HCT116 (cell line): ENCODE data around the gene SLC6A7. TPM values are rescaled to one million over a fixed set of nuclear protein-coding genes. Genes with fewer than 3 reads are reported as not detected.

Experiments
- ATAC-seq: fragments of 200-7000 bp; cut with Tn5 transposase; 2 replicates; pipeline ENCODE4 v1.9.1; 2020; ENCODE audit warnings: mild to moderate bottlenecking, moderate library complexity
- BruUV-seq: library from RNA; stranded (reverse); fragments of 400-500 nt; replicated peaks from 2 replicates; lab custom pipeline; 2021; lab: Mats Ljungman, UMichigan
- CTCF ChIA-PET: fragments of 300-600 bp; sonication (Branson Sonifier 250); formaldehyde crosslinking; loops from one replicate; lab custom pipeline; 2021; ENCODE audit warnings: antibody characterized with exemption; lab: Charles Lee
- POLR2A ChIA-PET: fragments of 300-600, 350-600 bp; sonication (Branson Sonifier 250); formaldehyde crosslinking; loops from one replicate; lab custom pipeline; 2021; ENCODE audit warnings: antibody characterized with exemption; lab: Charles Lee
- RAD21 ChIA-PET, 2 experiments: fragments of 300-600 bp; sonication (Branson Sonifier 250); formaldehyde crosslinking; loops; one replicate each; lab custom pipeline; 2023; ENCODE audit warnings: low total read pairs in 2 of 2; ENCODE audit not compliant: uncharacterized antibody in 2 of 2, unreplicated experiment in 2 of 2, low non-redundant PET in 1 of 2; lab: Charles Lee
- DNase-seq: peaks from one replicate; pipeline ENCODE4 v3.0.0-alpha.2; 2010; ENCODE audit warnings: low read depth, low spot score
- H2AFZ ChIP-seq: fragments of 200-600 bp; shearing (Covaris generic), sonication (generic); 2 replicates; pipeline ENCODE4 v1.6.1; 2017; ENCODE audit warnings: low read depth, mixed run types, mixed read lengths, antibody characterized with exemption, low read length; ENCODE audit not compliant: poor library complexity, severe bottlenecking
- H3K27ac ChIP-seq: 2 replicates; pipeline ENCODE4 v1.5.1; 2012; ENCODE audit warnings: low read depth, low read length
- H3K27me3 ChIP-seq: fragments of 200-600 bp; sonication (generic); 2 replicates; pipeline ENCODE4 v1.6.1; 2016; ENCODE audit warnings: mixed run types, low read length, mixed read lengths; ENCODE audit not compliant: insufficient read depth
- H3K36me3 ChIP-seq, 2 experiments: fragments of 200-500 bp in 1 of 2; fragments of 200-600 bp in 1 of 2; sonication (Bioruptor generic) in 1 of 2; sonication (generic) in 1 of 2; 2 replicates each; pipeline versions ENCODE4 v1.5.1 to v1.6.1; 2014 to 2016; ENCODE audit warnings: low read length in 2 of 2, inconsistent platforms in 1 of 2, mixed read lengths in 1 of 2, mixed run types in 1 of 2; ENCODE audit not compliant: insufficient read depth in 2 of 2, control insufficient read depth in 1 of 2
- H3K4me1 ChIP-seq, 2 experiments: fragments of 200-600 bp in 1 of 2; sonication (generic) in 1 of 2; 2 replicates each; pipeline versions ENCODE4 v1.5.1 to v1.6.1; 2012 to 2017; ENCODE audit warnings: low read length in 2 of 2, inconsistent platforms in 1 of 2, mild to moderate bottlenecking in 1 of 2, mixed read lengths in 1 of 2, mixed run types in 1 of 2, moderate library complexity in 1 of 2; ENCODE audit not compliant: insufficient read depth in 2 of 2, control insufficient read depth in 1 of 2
- H3K4me2 ChIP-seq: fragments of 200-600 bp; sonication (generic); 2 replicates; pipeline ENCODE4 v1.6.1; 2017; ENCODE audit warnings: mixed run types, low read length, mixed read lengths
- H3K4me3 ChIP-seq, 2 experiments: fragments of 200-600 bp in 1 of 2; sonication (generic) in 1 of 2; replicated peaks in 1 of 2; 2 replicates each; pipeline ENCODE4 v1.5.1; 2011 to 2016; ENCODE audit warnings: low read length in 2 of 2, control low read depth in 1 of 2, low read depth in 1 of 2, mild to moderate bottlenecking in 1 of 2, mixed read lengths in 1 of 2, mixed run types in 1 of 2
- H3K79me2 ChIP-seq: fragments of 200-600 bp; sonication (generic); 2 replicates; pipeline ENCODE4 v1.6.1; 2017; ENCODE audit warnings: mild to moderate bottlenecking, mixed run types, low read length, moderate library complexity, mixed read lengths; ENCODE audit not compliant: insufficient read depth
- H3K9ac ChIP-seq: fragments of 200-600 bp; sonication (generic); 2 replicates; pipeline ENCODE4 v1.6.1; 2016; ENCODE audit warnings: low read length, mixed read lengths
- H3K9me2 ChIP-seq: fragments of 200-600 bp; sonication (generic), shearing (Covaris generic); 2 replicates; pipeline ENCODE4 v1.6.1; 2017; ENCODE audit warnings: mixed run types, mild to moderate bottlenecking, moderate library complexity; ENCODE audit not compliant: insufficient read depth
- H3K9me3 ChIP-seq, 2 experiments: fragments of 200-500 bp in 1 of 2; fragments of 200-600 bp in 1 of 2; sonication (Bioruptor generic) in 1 of 2; sonication (generic) in 1 of 2; 2 replicates each; pipeline ENCODE4 v1.6.1; 2014 to 2017; ENCODE audit warnings: low read length in 2 of 2, mixed read lengths in 2 of 2, inconsistent platforms in 1 of 2, low read depth in 1 of 2, mild to moderate bottlenecking in 1 of 2, mixed run types in 1 of 2, moderate library complexity in 1 of 2; ENCODE audit not compliant: control insufficient read depth in 1 of 2, insufficient read depth in 1 of 2
- H4K20me1 ChIP-seq: fragments of 200-600 bp; sonication (generic), shearing (Covaris generic); 2 replicates; pipeline ENCODE4 v1.6.1; 2017; ENCODE audit warnings: mixed run types, mild to moderate bottlenecking, moderate library complexity; ENCODE audit not compliant: insufficient read depth
- ATF3 ChIP-seq: IDR thresholded peaks from 2 replicates; pipeline ENCODE4 v1.6.1; 2012
- CBX3 ChIP-seq: IDR thresholded peaks from 2 replicates; pipeline ENCODE4 v1.6.1; 2012; ENCODE audit warnings: low read depth
- CEBPB ChIP-seq: IDR thresholded peaks from 2 replicates; pipeline ENCODE4 v1.6.1; 2012; ENCODE audit warnings: low read depth
- CTCF ChIP-seq, 3 experiments: fragments of 200-600 bp in 1 of 3; sonication (generic) in 1 of 3; IDR thresholded peaks in 2 of 3; conservative IDR thresholded peaks in 1 of 3; 2 replicates each; pipeline ENCODE4 v1.5.1; 2012 to 2017; ENCODE audit warnings: low read depth in 2 of 3, low read length in 2 of 3, antibody characterized with exemption in 1 of 3, borderline replicate concordance in 1 of 3, control low read depth in 1 of 3, mild to moderate bottlenecking in 1 of 3, mixed read lengths in 1 of 3, mixed run types in 1 of 3, moderate library complexity in 1 of 3; ENCODE audit not compliant: insufficient read depth in 1 of 3
- EGR1 ChIP-seq: IDR thresholded peaks from 2 replicates; pipeline ENCODE4 v1.6.1; 2012; ENCODE audit warnings: low read depth
- ELF1 ChIP-seq: IDR thresholded peaks from 2 replicates; pipeline ENCODE4 v1.6.1; 2012; ENCODE audit warnings: low read depth, borderline replicate concordance
- EZH2 ChIP-seq: fragments of 200-600 bp; sonication (generic); IDR thresholded peaks from 2 replicates; pipeline ENCODE4 v1.6.1; 2017; ENCODE audit warnings: antibody characterized with exemption, mixed run types
- EZH2phosphoT487 ChIP-seq: fragments of 200-600 bp; IDR thresholded peaks from 2 replicates; pipeline ENCODE4 v1.6.1; 2018; ENCODE audit warnings: antibody characterized with exemption, borderline replicate concordance
- JUND ChIP-seq: IDR thresholded peaks from 2 replicates; pipeline ENCODE4 v1.6.1; 2012
- SRF ChIP-seq: IDR thresholded peaks from 2 replicates; pipeline ENCODE4 v1.6.1; 2012; ENCODE audit warnings: low read depth
- YY1 ChIP-seq: IDR thresholded peaks from 2 replicates; pipeline ENCODE4 v1.6.1; 2011; ENCODE audit warnings: low read length, low read depth, moderate library complexity, mild to moderate bottlenecking; ENCODE audit not compliant: insufficient replicate concordance; ENCODE audit errors: extremely low read depth
- ZBTB33 ChIP-seq: IDR thresholded peaks from 2 replicates; pipeline ENCODE4 v1.6.1; 2011; ENCODE audit warnings: mild to moderate bottlenecking, low read length, moderate library complexity; ENCODE audit not compliant: insufficient replicate concordance; ENCODE audit errors: extremely low read depth
- ZFX ChIP-seq: fragments of 450-650 bp; IDR thresholded peaks from 2 replicates; pipeline ENCODE4 v1.6.1; 2017
- ZNF274 ChIP-seq: fragments of 200-500 bp; sonication (Bioruptor generic); IDR thresholded peaks from 2 replicates; pipeline ENCODE4 v1.6.1; 2014; ENCODE audit warnings: mild to moderate bottlenecking, low read depth, low read length, inconsistent platforms
- intact Hi-C: fragments of 100-400 bp; cut with micrococcal nuclease; formaldehyde crosslinking; loops from 2 replicates; pipeline ENCODE4 v1.10.0; 2022
- total RNA-seq: library from RNA; stranded (reverse); gene quantifications from one replicate; pipeline ENCODE4 v1.2.1, GENCODE V29; 2021; ENCODE audit not compliant: unreplicated experiment

SLC6A7 gene
- total RNA-seq, 1 experiment from 2014 or later, result not detected

- H3K9me3 ChIP-seq, result no peaks in the 10 kb centered on the region
- intact Hi-C loops, result no loop called here
- ChIA-PET POLR2A (no interaction called here), CTCF (no interaction called here), RAD21 (no interaction called here)
- H3K4me1 ChIP-seq, result peaks cover 0 to 7% of the 10 kb centered on the region in 2 experiments; a peak in 1 of 4 replicates
- H3K27me3 ChIP-seq, result no peaks in the 10 kb centered on the region
- H3K9me2 ChIP-seq, result no peaks in the 10 kb centered on the region
- H3K9ac ChIP-seq, result no peak overlapping the region
- no TSS peak for BruUV-seq
- H3K27ac ChIP-seq, result no peak overlapping the region
- ATAC-seq, result no peak
- no peak overlapping the region for H2AFZ ChIP-seq
- no peak overlapping the region for H3K4me2 ChIP-seq
- H3K36me3 ChIP-seq, result no peaks in the 10 kb centered on the region
- no peaks in the 10 kb centered on the region for H4K20me1 ChIP-seq
- no peak for DNase-seq
- no peaks in the 10 kb centered on the region for H3K79me2 ChIP-seq
- TF ChIP-seq ZBTB33, result no peak
- no peak for TF ChIP-seq ZFX
- no peak for TF ChIP-seq SRF
- TF ChIP-seq CEBPB, result no peak
- TF ChIP-seq EZH2phosphoT487, result no peak
- TF ChIP-seq YY1, result no peak
- no peak for TF ChIP-seq JUND
- TF ChIP-seq ATF3, result no peak
- TF ChIP-seq CTCF (IDR thresholded peaks at IDR 0.05 in 2 of 3, conservative IDR thresholded peaks at IDR 0.05 in 1 of 3; ENCODE audit: borderline replicate concordance in 1 of 3, insufficient read depth in 1 of 3, low read depth in 2 of 3, low read length in 2 of 3), result no peak
- no peak for TF ChIP-seq EZH2
- no peak for TF ChIP-seq ELF1
- no peak for TF ChIP-seq ZNF274
- no peak for TF ChIP-seq EGR1
- TF ChIP-seq CBX3, result no peak
- TF ChIP-seq, all 23 proteins: peak for 0
- no peak overlapping the region for H3K4me3 ChIP-seq
Measured at GRCh38 chr5:150184006-150184405, 5.9 kb upstream of the SLC6A7 start.
